ENCODE data around the gene KIAA1217.

Gene KIAA1217

DNA sequence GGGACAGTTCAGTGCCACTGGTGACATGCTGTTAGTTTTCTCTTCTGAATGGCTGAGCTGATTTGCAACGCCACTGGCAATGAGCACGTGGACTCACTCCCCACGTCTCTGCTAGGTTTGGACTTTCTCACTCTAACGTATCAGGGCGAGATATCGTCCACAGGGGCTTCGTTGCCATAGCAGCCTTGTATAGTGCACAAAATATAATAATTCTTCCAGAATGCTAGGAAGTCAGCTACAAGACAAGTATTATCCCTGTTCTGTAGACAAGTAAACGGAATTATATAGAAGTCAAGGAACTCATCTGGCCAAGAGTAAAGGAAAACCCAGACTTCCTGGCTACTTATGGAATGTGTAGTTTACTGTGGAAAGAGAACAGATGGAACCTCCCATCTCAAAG is 288.0 kb downstream of the KIAA1217 start:
- no peak for DNase-seq (ENCODE audit: low read depth, low spot score)
- in situ Hi-C loops (cut with HindIII; ENCODE audit: low sequenced_read_pairs), result no loop called here
- H3K4me3 ChIP-seq (ENCODE audit: low read depth, low read length), result no peak overlapping the region
- TF ChIP-seq CTCF (IDR thresholded peaks at IDR 0.05; ENCODE audit: low read depth, low read length), result no peak

DNA sequence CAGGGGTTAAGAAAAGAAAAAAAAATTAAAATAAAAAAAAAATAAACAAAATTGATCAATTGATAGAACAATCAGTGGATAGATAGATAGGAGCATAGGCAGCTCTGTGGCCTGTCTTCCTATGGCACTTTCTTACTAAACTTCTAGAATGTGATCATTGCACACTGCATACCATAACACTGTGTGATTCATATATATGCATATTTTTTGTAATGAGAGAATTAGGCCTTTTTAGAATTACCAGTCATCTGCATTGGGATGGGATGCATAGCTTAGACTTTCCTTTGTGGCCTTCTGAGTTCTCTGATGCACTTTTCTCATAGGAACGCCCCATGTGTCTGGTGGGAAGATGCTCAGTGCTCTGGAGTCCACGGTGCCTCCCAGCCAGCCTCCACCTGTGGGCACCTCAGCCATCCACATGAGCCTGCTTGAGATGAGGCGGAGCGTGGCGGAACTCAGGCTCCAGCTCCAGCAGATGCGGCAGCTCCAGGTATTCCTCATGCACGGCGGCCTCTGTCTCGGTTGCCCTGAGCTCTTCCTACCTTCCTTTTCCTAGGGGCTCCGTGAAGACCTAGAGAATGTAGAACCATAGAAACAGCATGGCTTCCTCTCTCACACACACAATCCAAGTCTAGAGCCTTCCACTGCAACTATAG is 292.2 kb downstream of the KIAA1217 start:
- no peak for TF ChIP-seq CTCF (IDR thresholded peaks at IDR 0.05; ENCODE audit: low read depth, low read length)
- in situ Hi-C loops (cut with HindIII; ENCODE audit: low sequenced_read_pairs), result no loop called here
- H3K4me3 ChIP-seq (ENCODE audit: low read depth, low read length), result no peak overlapping the region
- no peak for DNase-seq (ENCODE audit: low read depth, low spot score)

DNA sequence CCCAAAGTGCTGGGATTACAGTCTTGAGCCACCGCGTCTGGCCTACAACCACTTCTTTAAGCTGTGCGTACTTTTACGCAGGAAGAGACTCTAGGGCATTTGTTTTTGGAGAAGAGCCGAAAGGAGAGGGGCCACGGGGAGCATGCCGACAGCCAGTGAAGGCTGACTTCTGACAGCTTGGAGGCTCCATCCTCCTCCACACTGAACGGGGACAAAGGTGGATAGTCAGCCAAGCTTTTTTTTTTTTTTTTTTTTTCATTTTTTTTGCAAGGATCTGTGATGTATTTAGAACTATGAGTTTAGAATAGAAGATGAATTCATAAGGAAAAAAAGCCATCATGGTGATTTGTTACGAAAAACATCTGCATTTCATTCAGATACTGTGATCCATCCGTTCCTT is 293.1 kb downstream of the KIAA1217 start:
- in situ Hi-C loops (cut with HindIII; ENCODE audit: low sequenced_read_pairs), result no loop called here
- no peak for DNase-seq (ENCODE audit: low read depth, low spot score)

GRCh38 chr10:24502801-24503460 is 294.0 kb downstream of the KIAA1217 start:
- no peak overlapping the region for H3K4me3 ChIP-seq (ENCODE audit: low read depth, low read length)
- in situ Hi-C loops (cut with HindIII; ENCODE audit: low sequenced_read_pairs), result no loop called here
- DNase-seq (ENCODE audit: low read depth, low spot score), result no peak
- TF ChIP-seq CTCF (IDR thresholded peaks at IDR 0.05; ENCODE audit: low read depth, low read length), result no peak

More for the DNA sequence above, 293.1 kb downstream of the KIAA1217 start:
- H3K4me3 ChIP-seq (ENCODE audit: low read depth, low read length), result no peak overlapping the region
- no peak for TF ChIP-seq CTCF (IDR thresholded peaks at IDR 0.05; ENCODE audit: low read depth, low read length)

GRCh38 chr10:24503461-24504320 is 294.8 kb downstream of the KIAA1217 start:
- in situ Hi-C loops (cut with HindIII; ENCODE audit: low sequenced_read_pairs), result no loop called here

More at GRCh38 chr10:24503461-24504320, 294.8 kb downstream of the KIAA1217 start:
- peak; percentile 72 for DNase-seq (ENCODE audit: low read depth, low spot score)
- no peak overlapping the region for H3K4me3 ChIP-seq (ENCODE audit: low read depth, low read length)
- peak; percentile 59 for TF ChIP-seq CTCF (IDR thresholded peaks at IDR 0.05; ENCODE audit: low read depth, low read length)

Measured in astrocyte of the spinal cord (primary cell).